Erythroblast (primary cell): ENCODE results near the gene UBE2V1.

Experiments
- GATA1 ChIP-seq: IDR thresholded peaks from 2 replicates; pipeline ENCODE4 v1.6.1; 2011; ENCODE audit warnings: low read depth, mild to moderate bottlenecking, control low read depth, low read length, moderate library complexity
- POLR2A ChIP-seq: IDR thresholded peaks from 2 replicates; pipeline ENCODE4 v1.6.1; 2011; ENCODE audit warnings: mild to moderate bottlenecking, low read length

- TF ChIP-seq POLR2A (no peak), GATA1 (no peak)
These were observed 46.7 kb downstream of the UBE2V1 start for GRCh38 chr20:50066161-50066834.
